GM18511 (cell line): Measurements from ENCODE around the gene PPP1R8.
"Not testable (repeated sequence)": the region's sequence is repeated elsewhere in the genome, so short reads cannot be mapped to it uniquely, and the experiment has no call there.

ENCODE experiments used
- ATAC-seq: cut with Tn5 transposase; IDR thresholded peaks from one replicate; pipeline ENCODE4 v1.9.1; 2021; ENCODE audit warnings: mild to moderate bottlenecking, moderate library complexity; ENCODE audit not compliant: unreplicated experiment

The PPP1R8 gene

GRCh38 chr1:27868932-27869718 lies 38.5 kb downstream of the PPP1R8 start:
- no peak for ATAC-seq

DNA sequence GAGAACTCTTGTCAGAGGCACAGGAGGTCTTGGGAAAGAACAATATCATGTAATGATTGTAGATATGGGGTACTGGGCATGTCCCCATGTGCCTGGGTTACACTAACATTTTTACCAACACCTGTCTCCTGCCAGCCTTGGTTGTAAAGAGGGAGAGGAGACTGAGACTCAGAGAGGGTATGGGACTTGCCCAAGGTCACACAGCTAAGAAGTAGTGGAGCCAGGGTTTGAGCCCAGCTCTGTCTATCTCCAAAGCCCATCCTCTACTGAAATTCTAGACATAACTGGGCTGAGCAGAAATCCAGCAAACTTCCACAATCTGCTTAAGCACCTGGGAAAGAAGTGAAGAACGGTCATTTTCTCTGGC lies 39.1 kb downstream of the PPP1R8 start:
- ATAC-seq: no peak

DNA sequence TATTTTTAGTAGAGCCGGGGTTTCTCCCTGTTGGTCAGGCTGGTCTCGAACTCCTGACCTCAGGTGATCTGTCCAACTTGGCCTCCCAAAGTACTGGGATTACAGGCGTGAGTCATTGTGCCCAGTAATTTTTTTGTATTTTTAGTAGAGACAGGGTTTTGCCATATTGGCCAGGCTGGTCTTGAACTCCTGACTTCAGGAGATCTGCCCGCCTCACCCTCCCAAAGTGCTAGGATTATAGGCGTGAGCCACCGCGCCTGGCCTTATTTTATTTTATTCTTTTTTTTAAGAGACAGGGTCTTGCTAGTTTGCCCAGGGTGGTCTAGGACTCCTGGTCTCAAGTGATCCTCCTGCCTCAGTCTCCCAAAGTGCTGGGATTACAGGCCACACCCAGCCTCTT lies 40.5 kb downstream of the PPP1R8 start:
- not testable (repeated sequence) for ATAC-seq

DNA sequence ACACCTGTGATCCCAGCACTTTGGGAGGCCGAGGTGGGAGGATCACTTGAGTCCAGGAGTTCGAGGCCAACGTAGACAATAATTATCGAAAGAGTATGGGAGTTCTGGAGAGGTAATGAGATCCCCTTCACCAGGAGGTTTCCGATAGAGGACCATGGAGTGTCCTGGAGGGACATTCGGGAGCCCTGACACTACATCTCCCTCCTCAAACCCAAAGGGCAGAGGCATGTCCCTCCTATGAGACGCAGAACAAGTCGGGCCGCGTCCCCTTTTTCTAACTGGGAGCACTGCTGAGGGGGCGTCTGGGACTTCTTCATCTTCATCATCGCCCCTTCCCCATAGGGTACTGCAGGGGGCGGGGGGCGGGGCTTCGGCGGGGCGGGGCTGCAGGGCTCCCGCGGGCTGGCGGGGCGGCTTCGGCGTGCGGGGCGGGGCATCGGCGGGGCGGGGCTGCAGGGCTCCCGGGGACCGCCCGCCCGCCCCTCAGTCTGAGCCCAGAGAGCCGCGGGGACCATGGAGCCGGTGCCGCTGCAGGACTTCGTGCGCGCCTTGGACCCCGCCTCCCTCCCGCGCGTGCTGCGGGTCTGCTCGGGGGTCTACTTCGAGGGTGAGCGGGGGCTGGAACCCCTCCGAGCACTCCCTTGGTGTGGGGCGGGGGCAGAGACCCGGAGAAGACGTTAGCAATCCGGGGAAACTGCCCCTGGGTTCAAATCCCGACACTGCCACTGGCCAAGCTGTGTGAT lies 41.6 kb downstream of the PPP1R8 start, which contains the start of gene THEMIS2:
TSS of gene THEMIS2 (plus strand) at position 486 of the 743 bp plus-strand sequence. CDS start at position 514, 28 bp downstream.
- no peak for ATAC-seq

DNA sequence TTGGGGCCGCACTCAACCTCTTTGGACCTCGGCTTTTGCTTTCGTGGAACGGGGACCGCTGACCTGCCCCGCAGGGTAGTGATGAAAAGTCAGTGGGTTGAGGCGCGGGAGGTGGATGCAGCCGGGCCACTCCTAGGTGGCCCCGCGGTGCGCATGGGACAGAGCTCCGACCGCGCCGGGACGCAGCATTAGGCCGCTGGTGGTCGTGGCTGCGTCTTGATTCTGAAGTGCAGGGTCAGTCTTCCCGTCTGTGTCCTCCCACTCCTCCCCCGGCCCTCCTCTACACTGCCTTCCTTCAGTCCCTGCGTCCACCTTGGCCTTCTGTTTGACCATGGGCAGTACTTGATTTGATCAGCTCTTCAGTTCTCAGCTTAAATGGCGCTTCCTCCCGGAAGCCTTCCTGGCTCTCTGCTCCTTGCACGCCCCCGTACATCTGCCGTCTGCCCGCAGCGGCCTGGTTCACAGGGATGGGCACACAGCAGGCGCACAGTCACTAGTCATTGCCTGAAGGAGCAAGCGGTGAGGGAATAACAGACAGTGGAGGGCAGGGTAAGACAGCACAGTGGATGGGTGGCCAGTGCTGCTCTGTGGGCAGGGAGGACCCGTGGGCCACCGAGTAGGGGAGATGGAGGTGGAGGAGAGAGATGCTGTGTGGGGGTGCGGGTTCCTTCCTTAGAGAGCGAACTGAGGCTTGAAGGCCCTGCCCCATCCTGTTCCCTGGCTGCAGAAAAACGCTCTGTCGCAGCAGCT lies 42.4 kb downstream of the PPP1R8 start:
- no peak for ATAC-seq

DNA sequence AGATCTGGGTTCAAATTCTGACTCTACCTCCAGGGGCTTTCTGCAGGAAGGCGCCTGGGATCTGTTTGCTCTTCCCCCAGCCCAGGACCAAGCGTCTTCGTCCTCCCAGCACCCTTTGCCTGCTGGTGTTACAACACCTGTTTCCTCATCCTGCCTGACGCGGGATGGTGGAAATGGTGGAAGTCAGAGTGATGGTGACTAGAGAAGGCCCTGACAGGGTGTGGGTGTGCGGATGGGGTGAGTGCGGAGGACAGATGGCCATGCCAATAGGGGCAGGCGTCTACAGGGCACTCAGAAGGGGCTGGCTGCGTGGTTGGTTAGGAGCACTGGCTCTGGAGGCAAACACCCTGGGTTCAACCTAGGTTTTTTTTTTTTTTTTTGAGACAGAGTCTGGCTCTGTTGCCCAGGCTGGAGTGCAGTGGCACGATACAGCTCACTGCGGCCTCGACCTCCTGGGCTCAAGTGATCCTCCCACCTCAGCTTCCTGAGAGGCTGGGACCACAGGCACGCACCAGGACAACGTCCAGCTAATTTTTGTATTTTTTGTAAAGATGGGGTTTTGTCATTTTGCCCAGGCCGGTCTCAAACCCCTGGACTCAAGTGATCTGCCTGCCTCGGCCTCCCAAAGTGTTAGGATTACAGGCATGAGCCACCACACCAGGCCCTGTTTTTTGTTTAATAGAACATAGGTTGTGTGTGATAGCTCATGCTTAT lies 43.2 kb downstream of the PPP1R8 start:
- ATAC-seq: no peak

DNA sequence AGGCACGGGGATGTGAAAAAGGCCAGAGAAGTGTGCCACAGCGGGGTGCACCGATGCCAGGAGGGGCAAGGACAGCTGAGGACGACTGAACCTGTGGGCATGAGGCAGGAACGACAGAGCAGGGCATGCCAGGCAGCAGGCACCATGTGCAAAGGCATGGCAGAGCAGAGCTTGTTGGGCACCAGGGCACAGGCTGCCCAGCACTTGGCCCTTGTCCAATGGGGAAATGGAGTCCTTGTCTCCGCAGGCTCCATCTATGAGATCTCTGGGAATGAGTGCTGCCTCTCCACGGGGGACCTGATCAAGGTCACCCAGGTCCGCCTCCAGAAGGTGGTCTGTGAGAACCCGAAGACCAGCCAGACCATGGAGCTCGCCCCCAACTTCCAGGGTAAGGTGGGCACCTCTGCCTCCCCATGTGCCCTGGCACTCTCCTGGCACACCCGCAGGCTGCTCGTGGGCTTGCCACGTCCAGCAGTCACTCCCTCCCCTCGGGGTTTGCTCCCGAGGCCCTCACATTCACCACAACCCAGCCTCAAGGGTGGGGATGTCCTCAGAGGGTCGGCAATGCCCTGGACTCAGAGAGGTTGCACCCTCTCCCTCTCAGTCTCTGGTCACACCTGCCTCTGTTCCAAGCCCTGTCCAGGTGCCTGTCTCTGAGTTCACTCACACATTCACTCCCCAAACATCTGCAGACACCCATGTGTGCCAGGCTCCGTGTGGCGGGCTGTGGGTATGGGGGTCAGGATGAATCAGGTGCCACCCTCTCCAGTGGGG lies 45.9 kb downstream of the PPP1R8 start:
- no peak for ATAC-seq

DNA sequence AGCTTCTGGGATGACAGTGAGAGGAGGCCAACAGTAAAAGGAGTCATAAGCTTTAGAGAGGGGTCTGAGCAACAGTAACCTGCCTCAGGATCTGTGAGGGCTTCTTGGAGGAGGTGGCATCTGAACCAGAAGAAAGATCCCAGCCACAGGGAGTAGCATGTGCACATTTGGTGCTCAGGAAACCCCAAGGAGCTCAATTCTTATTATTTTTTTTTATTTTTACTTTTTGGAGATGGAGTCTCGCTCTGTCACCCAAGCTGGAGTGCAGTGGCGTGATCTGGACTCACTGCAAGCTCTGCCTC lies 46.5 kb downstream of the PPP1R8 start:
- ATAC-seq: no peak

GRCh38 chr1:27878039-27878438 lies 47.5 kb downstream of the PPP1R8 start:
- no peak for ATAC-seq

DNA sequence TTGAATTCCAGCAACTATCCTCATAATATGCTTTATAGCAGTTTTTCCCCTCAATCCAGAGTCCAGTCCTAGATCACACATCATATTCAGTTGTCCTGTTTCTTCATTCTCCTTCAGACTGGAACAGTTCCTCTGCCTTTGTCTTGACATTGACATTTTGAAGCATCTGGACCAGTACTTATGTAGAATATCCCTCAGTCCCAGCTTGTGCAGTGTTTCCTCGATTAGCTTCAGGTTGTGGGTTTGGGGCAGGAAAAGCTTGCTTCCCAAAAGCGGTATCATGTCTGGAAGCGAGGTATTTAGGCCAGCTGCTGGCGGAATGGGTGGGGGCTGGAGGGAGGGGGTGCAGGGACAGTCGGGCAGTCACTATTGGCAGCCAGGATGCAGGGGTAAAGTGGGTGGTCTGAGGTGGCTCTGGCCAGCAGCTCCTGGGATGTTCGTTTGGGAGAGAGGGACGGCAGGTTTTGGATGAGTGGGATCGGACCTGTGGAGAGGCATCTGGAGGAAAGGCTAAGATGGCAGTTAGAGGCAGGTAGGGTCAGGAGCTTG lies 48.3 kb downstream of the PPP1R8 start:
- ATAC-seq: no peak

GRCh38 chr1:27879374-27880082 lies 48.9 kb downstream of the PPP1R8 start:
- ATAC-seq: no peak

- no peak for ATAC-seq
These were observed 51.9 kb downstream of the PPP1R8 start for GRCh38 chr1:27882543-27882903.

- ATAC-seq: no peak
These were observed 53.0 kb downstream of the PPP1R8 start for GRCh38 chr1:27883536-27883935.

GRCh38 chr1:27884006-27884954 lies 53.7 kb downstream of the PPP1R8 start:
- ATAC-seq: peak; percentile 58

- no peak for ATAC-seq
These were observed 54.5 kb downstream of the PPP1R8 start for GRCh38 chr1:27885114-27885528.

DNA sequence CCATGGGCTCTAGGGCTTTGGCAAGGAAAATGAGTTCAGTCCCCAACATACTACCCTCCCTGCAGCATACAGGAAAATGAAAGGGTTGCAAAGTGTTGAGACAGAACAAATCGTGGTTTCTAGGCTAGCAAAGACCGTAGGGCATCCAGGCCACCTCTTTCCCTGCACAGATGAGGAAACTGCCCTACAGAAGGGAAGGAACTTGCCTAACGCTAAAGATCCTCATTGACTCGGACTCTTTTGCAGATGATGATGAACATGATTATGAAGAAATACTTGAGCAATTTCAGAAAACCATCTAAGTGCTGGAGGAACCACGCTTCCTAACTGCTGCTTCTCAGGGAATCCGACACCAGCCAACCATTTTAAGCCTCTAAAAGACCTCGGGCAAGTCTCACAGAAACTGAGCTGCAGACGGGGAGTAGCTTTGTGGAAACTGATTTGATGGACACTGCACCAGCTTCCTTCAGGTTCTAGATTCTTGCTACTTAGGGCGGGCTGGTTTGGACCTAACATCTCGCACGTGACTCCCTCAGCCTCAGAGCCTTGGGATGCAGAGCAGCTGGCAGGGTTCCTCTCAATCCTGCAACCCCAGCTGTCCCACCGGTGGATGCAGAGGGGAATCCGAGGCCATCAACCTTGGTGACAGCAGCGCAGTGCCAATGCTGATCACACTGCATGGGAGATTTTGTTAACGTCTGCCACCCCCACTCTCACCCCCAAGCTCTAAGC lies 55.2 kb downstream of the PPP1R8 start:
- ATAC-seq: no peak

DNA sequence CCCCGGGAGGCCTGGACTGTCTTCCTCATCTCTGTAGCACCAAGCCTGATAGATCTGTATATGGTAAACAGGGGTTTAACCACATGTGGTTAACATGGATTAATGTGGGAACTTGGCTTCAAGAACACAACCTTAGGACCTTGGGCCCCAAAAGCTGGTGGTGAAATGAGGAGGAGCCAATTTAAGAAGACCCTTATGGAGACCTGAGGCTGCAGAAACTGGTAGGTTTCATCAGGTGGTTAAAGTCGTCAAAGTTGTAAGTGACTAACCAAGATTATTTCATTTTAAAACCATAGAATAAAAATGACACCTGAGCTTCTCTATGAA lies 55.7 kb downstream of the PPP1R8 start:
- ATAC-seq: no peak

DNA sequence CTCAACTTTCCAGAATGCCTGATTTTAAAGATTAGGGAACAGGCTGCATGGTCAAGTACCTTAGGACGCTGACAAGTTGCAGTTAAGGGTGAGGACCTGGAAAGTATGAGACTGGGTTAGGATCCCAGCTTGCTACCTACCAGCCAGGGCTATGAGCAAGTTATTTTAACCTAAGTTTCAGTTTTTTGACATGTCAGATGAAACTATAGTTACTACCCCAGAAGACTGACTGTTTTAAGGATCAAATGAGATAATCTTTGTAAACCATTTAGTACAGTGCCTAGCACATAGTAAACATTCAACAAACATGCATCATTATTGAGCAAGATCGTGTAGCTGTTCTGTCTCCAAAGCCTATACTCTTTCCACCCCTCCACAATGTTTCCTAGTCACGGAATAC lies 56.2 kb downstream of the PPP1R8 start:
- ATAC-seq: no peak
